A549 (cell line): ENCODE results near the gene PTGR1. TPM values are rescaled to one million over a fixed set of nuclear protein-coding genes. Genes with fewer than 3 reads are reported as not detected.
A peak's percentile ranks its signal among the peaks of the same experiment; 100 is the strongest.

Source experiments
- ATAC-seq, 2 experiments: fragments of 200-7000 bp in 1 of 2; fragments of >200 bp in 1 of 2; cut with Nextera tagmentation in 1 of 2; cut with Tn5 transposase in 1 of 2; 3 replicates each; pipeline versions ENCODE4 v1.8.0 to v1.9.1; 2018 to 2020; ENCODE audit warnings: mild to moderate bottlenecking in 1 of 2, moderate library complexity in 1 of 2
- CTCF ChIA-PET: fragments of 300-600 bp; sonication (Branson Sonifier 250); formaldehyde crosslinking; extraction: SDS; loops from one replicate; lab custom pipeline; 2021; ENCODE audit warnings: antibody characterized with exemption, inconsistent platforms; lab: Yijun Ruan, JAX
- POLR2A ChIA-PET: fragments of 350-600 bp; formaldehyde crosslinking; extraction: SDS; loops from one replicate; lab custom pipeline; 2021; ENCODE audit warnings: antibody characterized with exemption, inconsistent platforms; lab: Yijun Ruan, JAX
- DNase-seq, 2 experiments: peaks; one replicate each; pipeline versions ENCODE4 v3.0.0 to v3.0.0-alpha.2; 2011 to 2016; ENCODE audit warnings: low read depth in 1 of 2, low spot score in 1 of 2
- FAIRE-seq: peaks from 2 replicates; lab custom pipeline; 2011; peaks lifted over from hg19 to GRCh38; lab: Jason Lieb, UNC
- H3K27ac ChIP-seq, 2 experiments: fragments of >200 bp; sonication (Bioruptor Twin); formaldehyde crosslinking; 3 replicates each; pipeline ENCODE4 v1.5.1; 2016 to 2017
- H3K4me1 ChIP-seq: fragments of >200 bp; sonication (Bioruptor Twin); formaldehyde crosslinking; 3 replicates; pipeline ENCODE4 v1.6.1; 2016
- H3K4me2 ChIP-seq: fragments of >200 bp; sonication (Bioruptor Twin); formaldehyde crosslinking; 3 replicates; pipeline ENCODE4 v1.6.1; 2016
- H3K4me3 ChIP-seq: fragments of >200 bp; sonication (Bioruptor Twin); formaldehyde crosslinking; 3 replicates; pipeline ENCODE4 v1.5.1; 2016
- H3K9me3 ChIP-seq: fragments of >200 bp; sonication (Bioruptor Twin); formaldehyde crosslinking; 3 replicates; pipeline ENCODE4 v1.6.1; 2016
- EHF ChIP-seq: fragments of 250-450 bp; sonication (Bioruptor Pico); IDR thresholded peaks from 2 replicates; pipeline ENCODE4 v1.5.0; 2020; ENCODE audit warnings: mild to moderate bottlenecking
- JUN ChIP-seq, 2 experiments: fragments of >200 bp; sonication (Bioruptor Twin); formaldehyde crosslinking; IDR thresholded peaks; 2 replicates in 1 of 2; 3 replicates in 1 of 2; pipeline ENCODE4 v1.6.1; 2016 to 2017
- MAZ ChIP-seq: fragments of 150-350 bp; IDR thresholded peaks from 2 replicates; pipeline ENCODE4 v1.6.1; 2014; ENCODE audit warnings: antibody characterized with exemption, low read depth, low read length, borderline replicate concordance
- POLR2AphosphoS2 ChIP-seq: conservative IDR thresholded peaks from 2 replicates; pipeline ENCODE4 v1.6.1; 2012; ENCODE audit warnings: low read length, improper control_type of control experiment, inconsistent platforms
- TFCP2L1 ChIP-seq: fragments of 250-450 bp; sonication (Bioruptor Pico); IDR thresholded peaks from 2 replicates; pipeline ENCODE4 v1.5.0; 2021; ENCODE audit warnings: mild to moderate bottlenecking
- ZSCAN20 ChIP-seq: fragments of 250-450 bp; sonication (Bioruptor Pico); IDR thresholded peaks from 2 replicates; pipeline ENCODE4 v1.8.0; 2022; ENCODE audit warnings: mild to moderate bottlenecking, moderate library complexity
- WGBS: methylation state at CpG from one replicate; pipeline ENCODE4 v1.1.6; 2017; ENCODE audit errors: missing lambda C conversion rate; 5-methylcytosine and 5-hydroxymethylcytosine counted together
- polyA plus RNA-seq, 4 experiments: library from polyadenylated mRNA; depleted of rRNA in 3 of 4; stranded (reverse); fragments of >200 nt; fragmentation: RNase III in 1 of 4; extraction: RNeasy Plus Mini Kit Qiagen cat#74134 plus additional on column Dnase treatment in 1 of 4; gene quantifications; 2 replicates in 3 of 4; 3 replicates in 1 of 4; pipeline ENCODE4 v1.2.3, GENCODE V29; 2011 to 2017
- TF ChIP-seq, protein P1 (sequence below): IDR thresholded peaks from 2 replicates; pipeline ENCODE4 v1.6.1; 2012
- TF ChIP-seq, protein P2 (sequence below): fragments of 250-450 bp; sonication (Bioruptor Pico); IDR thresholded peaks from 2 replicates; pipeline ENCODE4 v1.5.0; 2021; ENCODE audit warnings: mild to moderate bottlenecking, moderate library complexity, borderline replicate concordance
- TF ChIP-seq, protein P3 (sequence below): fragments of >200 bp; sonication (Bioruptor Twin); formaldehyde crosslinking; IDR thresholded peaks from 2 replicates; pipeline ENCODE4 v1.6.1; 2016
- TF ChIP-seq, protein P4 (sequence below): fragments of 450-650 bp; IDR thresholded peaks from 2 replicates; pipeline ENCODE4 v1.6.1; 2014; ENCODE audit warnings: antibody characterized with exemption

PTGR1 gene
- polyA plus RNA-seq, 2 of the 4 experiments (the other 2 are of a cell fraction), result 552 to 672 TPM

DNA sequence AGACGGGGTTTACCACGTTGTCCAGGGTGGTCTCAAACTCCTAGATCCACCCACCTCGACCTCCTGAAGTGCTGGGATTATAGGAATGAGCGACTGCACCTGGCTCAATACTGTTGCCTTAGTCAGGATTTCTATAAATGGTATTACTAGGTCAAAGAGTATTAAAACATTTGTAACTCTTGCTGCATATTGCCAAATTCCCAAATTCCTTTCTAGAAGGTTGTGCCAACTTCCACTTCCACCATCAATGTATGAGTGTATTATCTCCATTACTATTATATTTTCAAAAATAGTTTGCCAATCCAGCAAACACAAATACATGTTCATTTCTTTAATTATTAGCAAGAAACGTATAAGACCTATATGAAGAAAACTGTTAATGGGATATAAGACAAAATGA lies 10.6 kb downstream of the PTGR1 start:
- no peak for ATAC-seq
- Histone ChIP-seq H3K4me2 (no peak overlapping the region), H3K4me1 (peaks cover 13% of the 10 kb centered on the region), H3K27ac (no peak overlapping the region), H3K9me3 (no peaks in the 10 kb centered on the region), H3K4me3 (no peak overlapping the region)
- TF ChIP-seq, protein P1, sequence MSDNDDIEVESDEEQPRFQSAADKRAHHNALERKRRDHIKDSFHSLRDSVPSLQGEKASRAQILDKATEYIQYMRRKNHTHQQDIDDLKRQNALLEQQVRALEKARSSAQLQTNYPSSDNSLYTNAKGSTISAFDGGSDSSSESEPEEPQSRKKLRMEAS, result no peak
- WGBS, result 89% methylated on average over 5 of the region's 5 CpGs
- ChIA-PET CTCF (no interaction called here), POLR2A (no interaction called here)
- no peak for DNase-seq
- no peak for FAIRE-seq

DNA sequence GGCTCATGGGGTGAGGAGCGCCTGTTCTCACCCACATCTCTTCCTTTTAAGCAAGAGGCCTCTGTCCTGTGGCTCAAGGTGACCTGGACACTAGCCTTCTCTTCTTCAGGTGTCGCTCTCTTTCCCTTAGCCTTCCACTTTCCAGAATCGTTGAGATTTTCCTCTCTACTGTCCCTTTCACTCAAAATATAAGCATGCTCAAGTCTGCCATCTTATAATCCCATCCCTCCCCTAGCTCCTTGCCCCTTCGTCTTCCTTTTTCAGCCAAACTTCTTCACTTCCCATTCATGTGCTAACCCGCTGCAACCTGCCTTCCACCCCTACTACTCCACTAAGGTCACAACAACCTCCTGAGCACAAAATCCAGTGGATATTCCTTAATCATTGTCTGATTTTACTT lies 13.1 kb downstream of the PTGR1 start:
- no peak for DNase-seq
- TF ChIP-seq, protein P2, sequence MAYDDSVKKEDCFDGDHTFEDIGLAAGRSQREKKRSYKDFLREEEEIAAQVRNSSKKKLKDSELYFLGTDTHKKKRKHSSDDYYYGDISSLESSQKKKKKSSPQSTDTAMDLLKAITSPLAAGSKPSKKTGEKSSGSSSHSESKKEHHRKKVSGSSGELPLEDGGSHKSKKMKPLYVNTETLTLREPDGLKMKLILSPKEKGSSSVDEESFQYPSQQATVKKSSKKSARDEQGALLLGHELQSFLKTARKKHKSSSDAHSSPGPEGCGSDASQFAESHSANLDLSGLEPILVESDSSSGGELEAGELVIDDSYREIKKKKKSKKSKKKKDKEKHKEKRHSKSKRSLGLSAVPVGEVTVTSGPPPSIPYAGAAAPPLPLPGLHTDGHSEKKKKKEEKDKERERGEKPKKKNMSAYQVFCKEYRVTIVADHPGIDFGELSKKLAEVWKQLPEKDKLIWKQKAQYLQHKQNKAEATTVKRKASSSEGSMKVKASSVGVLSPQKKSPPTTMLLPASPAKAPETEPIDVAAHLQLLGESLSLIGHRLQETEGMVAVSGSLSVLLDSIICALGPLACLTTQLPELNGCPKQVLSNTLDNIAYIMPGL (CRISPR knock-in tag), result 0 out of 2 replicates have a peak, but pooled peaks have one; percentile 7
- TF ChIP-seq POLR2AphosphoS2 (peak; percentile 90), JUN (IDR thresholded peaks at IDR 0.05) (0 out of 5 replicates have a peak, but pooled peaks of 1 of the 2 experiments have one; percentile 52), ZSCAN20 (CRISPR knock-in tag) (no peak), TFCP2L1 (CRISPR knock-in tag) (peak; percentile 69; the same call in 1 of the 2 replicates)
- TF ChIP-seq, protein P3, sequence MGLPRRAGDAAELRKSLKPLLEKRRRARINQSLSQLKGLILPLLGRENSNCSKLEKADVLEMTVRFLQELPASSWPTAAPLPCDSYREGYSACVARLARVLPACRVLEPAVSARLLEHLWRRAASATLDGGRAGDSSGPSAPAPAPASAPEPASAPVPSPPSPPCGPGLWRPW, result no peak
- CTCF ChIA-PET, result no interaction called here
- FAIRE-seq, result no peak
- Histone ChIP-seq H3K4me2 (no peak overlapping the region), H3K4me3 (no peak overlapping the region), H3K27ac (no peak overlapping the region), H3K4me1 (peaks cover 14% of the 10 kb centered on the region; the same call in 1 of the 3 replicates), H3K9me3 (no peaks in the 10 kb centered on the region)
- POLR2A ChIA-PET, result no interaction called here
- ATAC-seq, result peak; percentile 4 to 65; a peak in 1 of 6 replicates
- WGBS, result 92% methylated on average over 5 of the region's 5 CpGs

DNA sequence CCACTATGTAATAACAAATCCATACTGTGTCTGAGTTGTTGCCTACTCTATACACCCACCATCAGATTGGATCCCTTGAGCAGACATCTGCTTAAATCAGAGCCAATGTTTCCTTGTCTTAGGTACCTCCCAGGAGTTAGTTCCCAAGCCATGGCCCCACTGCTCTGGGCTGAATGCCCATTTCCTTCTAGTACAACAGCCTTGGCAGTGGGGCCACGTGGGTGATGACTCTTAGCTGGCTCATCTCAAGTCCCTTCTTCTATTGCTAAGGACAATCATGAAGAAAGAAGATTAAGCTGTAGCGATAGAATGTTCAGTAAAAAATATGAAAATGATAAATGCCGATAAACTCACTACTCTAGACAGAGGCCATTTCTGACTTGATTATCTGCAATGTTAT lies 16.6 kb downstream of the PTGR1 start:
- WGBS, result 71% methylated on average over 3 of the region's 3 CpGs
- Histone ChIP-seq H3K4me1 (peaks cover 14% of the 10 kb centered on the region; the same call in 1 of the 3 replicates), H3K4me3 (no peak overlapping the region), H3K4me2 (no peak overlapping the region), H3K27ac (no peak overlapping the region), H3K9me3 (no peaks in the 10 kb centered on the region)
- ChIA-PET CTCF (interaction anchor here (1.2 to 2.5 kb wide), 3 partner anchors 9 to 15 kb away, joined by 3 to 12 read pairs (median 7); no protein-coding TSS in a partner anchor), POLR2A (no interaction called here)
- TF ChIP-seq, protein P4, sequence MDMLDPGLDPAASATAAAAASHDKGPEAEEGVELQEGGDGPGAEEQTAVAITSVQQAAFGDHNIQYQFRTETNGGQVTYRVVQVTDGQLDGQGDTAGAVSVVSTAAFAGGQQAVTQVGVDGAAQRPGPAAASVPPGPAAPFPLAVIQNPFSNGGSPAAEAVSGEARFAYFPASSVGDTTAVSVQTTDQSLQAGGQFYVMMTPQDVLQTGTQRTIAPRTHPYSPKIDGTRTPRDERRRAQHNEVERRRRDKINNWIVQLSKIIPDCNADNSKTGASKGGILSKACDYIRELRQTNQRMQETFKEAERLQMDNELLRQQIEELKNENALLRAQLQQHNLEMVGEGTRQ, result peak; percentile 16; the same call in 1 of the 2 replicates
- TF ChIP-seq, protein P1, result 0 out of 2 replicates have a peak, but pooled peaks have one; percentile 17
- 0 out of 5 replicates have a peak, but pooled peaks of 1 of the 2 experiments have one; percentile 22 for TF ChIP-seq JUN (IDR thresholded peaks at IDR 0.05)
- TF ChIP-seq MAZ, result no peak
- TF ChIP-seq EHF, result no peak
- TF ChIP-seq, protein P2 (CRISPR knock-in tag), result no peak
- FAIRE-seq (no peak), ATAC-seq (peak; percentile 40 to 62; a peak in 5 of 6 replicates), DNase-seq (peak in 1 of 2 experiments; percentile 55)
